GM11168 (cell line): ENCODE results near the gene CTSC.

Experiments
- in situ Hi-C: fragments of 300-500 bp; cut with MboI; formaldehyde crosslinking; loops from one replicate; pipeline ENCODE4 v1.12.0; 2022; ENCODE audit warnings: low sequenced_read_pairs; ENCODE audit not compliant: unreplicated experiment

The CTSC gene

GRCh38 chr11:88353835-88354496 lies 16.4 kb upstream of the CTSC start:
- in situ Hi-C loops, result no loop called here

DNA sequence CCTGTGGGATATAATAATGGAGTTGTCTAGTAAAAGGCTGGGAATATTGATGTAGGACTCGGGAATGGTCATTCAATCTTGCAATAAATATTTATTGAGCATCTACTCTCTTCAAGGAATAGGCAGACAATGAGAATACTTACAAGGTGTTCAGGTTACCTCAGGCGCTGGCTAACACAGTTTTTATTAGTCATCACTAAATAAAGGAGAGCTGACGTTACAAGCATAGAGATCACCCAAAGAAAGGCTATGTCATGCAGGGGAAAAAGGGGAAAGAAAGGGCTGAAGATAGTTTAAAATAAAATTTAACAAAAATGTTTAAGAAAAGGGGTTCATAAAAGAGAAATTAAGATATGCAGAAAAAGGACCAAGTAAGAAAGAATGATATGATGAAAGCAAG lies 15.8 kb upstream of the CTSC start:
- in situ Hi-C loops, result no loop called here

- in situ Hi-C loops, result no loop called here
Measured at GRCh38 chr11:88352139-88352538, 14.6 kb upstream of the CTSC start.

- in situ Hi-C loops, result no loop called here
Measured at GRCh38 chr11:88348870-88349269, 11.3 kb upstream of the CTSC start.

DNA sequence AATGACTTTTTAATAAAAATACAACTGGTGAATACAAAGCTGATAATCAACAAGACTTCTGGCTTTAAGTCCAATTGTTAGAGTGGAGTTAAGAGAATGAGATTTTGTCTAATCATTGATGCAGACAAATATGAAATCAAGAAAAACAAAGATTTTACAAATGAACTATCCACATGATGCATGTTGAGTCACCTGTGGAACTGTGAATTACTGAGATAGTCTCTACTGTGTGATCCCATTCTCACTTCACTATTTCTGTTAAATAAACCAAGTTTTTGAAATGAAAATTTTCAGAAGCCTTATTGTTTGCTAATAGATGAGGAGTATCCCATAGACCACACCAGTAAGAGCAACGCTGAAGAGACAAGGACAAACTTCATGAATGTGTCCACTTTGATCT lies 8.4 kb upstream of the CTSC start:
- in situ Hi-C loops, result no loop called here

GRCh38 chr11:88345408-88345807 lies 7.9 kb upstream of the CTSC start:
- in situ Hi-C loops, result no loop called here

DNA sequence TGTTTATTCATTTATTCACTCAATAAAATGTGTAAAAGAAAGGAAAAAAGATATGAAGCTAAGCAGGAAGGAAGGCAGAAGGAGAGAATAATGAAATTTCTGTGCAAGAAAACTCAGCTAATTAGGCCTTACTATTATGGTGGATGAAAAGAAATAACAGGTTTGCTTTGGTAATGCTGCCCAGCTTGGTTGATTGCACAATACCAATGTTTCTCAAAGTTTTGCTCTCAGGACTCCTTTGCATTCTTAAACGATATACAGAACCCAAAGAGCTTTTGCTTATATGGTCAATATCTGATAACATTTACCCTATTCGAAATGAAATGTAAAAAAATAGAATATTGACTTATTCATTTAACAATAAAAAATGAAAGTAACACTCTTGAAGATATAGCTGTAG lies 7.3 kb upstream of the CTSC start:
- in situ Hi-C loops, result no loop called here

DNA sequence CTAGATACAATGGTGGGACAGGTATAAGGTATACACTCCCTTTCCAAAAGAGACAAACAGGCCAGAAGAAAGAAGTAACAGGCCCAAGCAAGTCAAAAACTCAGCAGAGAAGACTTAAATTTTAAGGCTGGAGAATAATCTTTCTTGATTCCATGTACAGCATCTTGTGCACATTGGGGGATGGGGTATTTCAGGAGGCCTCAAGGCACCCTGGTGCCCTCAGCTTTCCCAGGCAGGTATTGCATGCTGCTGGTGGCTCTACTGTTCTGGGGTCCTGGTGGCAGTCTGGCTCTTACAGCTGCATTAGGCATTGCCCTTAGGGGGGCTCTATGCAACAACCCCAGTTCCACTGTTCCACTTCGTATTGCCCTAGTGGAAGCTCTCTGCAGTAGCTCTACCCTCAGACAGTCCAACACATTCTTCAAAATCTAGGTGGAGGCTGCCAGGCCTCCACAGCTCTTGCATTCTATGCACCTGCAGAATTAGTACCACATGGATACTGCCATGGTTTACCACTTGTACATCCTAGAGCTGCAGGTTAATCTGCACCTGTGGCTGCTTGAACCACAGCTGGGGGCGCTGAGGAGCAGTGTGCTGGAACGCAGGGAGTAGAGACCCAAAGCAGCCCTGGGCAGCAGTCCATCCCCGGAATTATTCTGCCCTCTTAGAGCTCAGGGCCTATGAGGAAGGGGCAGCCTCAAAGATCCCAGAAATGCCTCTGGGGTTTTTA lies 4.2 kb upstream of the CTSC start:
- in situ Hi-C loops, result no loop called here

DNA sequence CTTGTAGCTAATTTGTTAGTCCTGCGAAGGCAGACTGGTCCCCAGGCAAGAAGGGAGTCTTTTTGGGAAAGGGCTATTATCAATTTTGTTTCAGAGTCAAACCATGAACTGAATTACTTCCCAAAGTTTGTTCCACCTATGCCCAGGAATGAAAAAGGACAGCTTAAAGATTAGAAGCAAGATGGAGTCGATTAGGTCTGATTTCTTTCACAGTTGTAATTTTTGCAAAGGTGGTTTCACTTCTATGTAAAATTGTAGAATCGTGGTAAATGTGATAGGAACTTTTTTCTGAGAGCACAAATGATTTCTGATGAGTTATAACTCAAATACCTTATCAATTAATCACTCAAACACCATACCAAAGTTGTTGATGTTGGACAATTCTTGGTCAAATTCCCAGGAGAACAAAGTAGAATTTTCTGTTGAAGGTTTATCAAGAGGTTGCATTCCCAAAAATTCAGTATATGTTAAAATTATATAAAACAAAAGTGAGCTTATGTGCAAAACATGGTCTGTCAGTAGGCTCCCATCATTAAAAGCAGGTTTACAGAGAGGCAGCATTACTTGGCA lies 2.9 kb upstream of the CTSC start:
- in situ Hi-C loops, result no loop called here

DNA sequence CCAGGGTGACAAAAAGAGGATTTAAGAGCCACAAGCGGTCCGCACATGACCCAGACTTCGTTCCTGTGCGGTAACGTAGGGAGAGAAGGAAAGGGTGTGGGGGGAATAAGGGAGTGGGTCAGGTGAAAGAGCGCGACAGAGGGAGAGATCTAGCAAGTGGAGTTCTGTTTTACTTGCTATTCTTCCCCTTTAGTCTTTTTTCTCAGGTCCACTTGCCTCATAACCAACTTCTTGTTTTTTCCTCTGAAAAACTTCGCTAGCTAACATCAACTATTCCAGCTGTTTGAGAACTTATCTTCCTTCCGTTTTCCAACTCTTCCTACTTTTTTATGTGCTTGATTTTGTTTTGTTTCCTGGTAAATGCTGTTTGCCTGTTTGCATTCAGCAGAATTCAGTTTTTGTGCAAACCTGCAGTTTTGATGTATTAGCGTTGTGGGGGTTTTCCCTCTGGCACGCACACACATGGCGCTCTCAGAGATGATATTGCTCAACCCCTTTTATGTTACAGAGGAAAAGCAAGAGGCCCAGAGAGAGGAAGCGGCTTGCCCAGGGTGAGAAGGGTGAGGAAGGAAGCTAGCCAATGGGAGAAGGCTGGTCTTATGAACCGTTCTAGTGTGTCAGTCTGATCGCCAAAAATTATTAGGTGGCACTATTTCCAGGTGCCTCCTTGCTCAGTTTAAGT lies 592 bp upstream of the CTSC start:
- in situ Hi-C loops, result no loop called here

GRCh38 chr11:88335284-88335683 lies 2.3 kb downstream of the CTSC start:
- in situ Hi-C loops, result no loop called here

GRCh38 chr11:88333862-88334261 lies 3.7 kb downstream of the CTSC start:
- in situ Hi-C loops, result no loop called here

GRCh38 chr11:88332851-88333250 lies 4.7 kb downstream of the CTSC start:
- in situ Hi-C loops, result no loop called here

DNA sequence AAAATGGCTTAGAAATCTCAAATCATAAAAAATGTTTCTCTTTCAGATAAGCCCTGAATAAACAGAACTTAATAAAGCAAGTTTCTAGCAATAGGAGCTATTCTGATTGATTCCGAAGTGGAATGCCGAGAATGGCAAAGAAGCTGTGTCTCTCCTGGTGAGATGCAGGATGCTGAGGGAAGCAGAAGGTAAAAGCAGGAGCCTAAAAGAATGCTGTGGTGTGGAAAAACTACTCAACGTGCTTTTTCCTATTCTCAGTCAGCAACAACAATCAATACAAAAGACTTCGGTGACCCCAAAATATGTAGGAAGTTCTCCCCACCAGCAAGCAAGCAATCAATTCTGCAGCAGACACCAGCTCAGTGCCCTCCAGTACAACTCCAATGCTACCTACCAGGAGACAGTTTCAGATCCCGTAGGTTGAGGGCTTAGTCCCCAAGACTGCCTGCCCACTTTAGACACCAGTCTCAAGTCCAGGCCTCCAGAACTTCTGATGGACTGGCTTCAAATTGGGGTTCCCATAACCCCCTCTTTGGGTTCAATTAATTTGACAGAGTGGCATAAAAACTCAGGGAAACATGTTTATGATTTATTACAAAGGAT lies 6.6 kb downstream of the CTSC start:
- in situ Hi-C loops, result no loop called here

GRCh38 chr11:88329563-88330250 lies 7.8 kb downstream of the CTSC start:
- in situ Hi-C loops, result no loop called here

DNA sequence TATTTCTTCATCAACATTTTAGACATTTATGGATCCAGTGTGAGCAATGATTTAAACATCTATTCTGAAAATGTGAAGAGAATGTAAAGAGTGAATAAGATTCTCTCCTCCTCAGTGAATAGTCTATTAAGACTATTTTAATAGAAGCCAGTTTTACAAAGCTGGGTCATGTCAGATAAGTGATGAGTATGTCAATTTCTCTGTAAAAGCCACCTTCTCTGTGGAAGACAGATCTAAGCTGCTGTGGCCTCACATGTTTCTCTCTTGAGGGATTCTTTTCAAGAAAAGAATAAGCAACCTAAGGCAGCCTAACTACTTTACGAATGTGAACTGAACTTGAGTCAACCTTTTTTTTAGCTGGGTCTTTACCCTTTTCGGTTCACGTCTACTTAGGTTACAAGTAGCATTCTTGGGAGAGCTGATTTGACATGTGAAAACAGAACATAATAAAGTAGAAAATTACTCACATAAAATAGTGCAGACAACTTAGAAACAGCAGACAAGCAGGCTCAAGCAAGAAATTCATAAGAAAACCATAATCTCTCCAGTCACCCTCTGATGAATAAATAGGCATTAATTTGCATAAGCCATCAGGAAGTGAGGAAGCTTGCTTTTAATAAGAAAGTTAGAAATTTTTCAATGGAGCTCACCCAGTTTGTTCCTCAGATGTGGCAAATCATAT lies 9.9 kb downstream of the CTSC start:
- in situ Hi-C loops, result no loop called here

GRCh38 chr11:88327061-88327460 lies 10.5 kb downstream of the CTSC start:
- in situ Hi-C loops, result no loop called here

- in situ Hi-C loops, result no loop called here
Measured at GRCh38 chr11:88326099-88326498, 11.4 kb downstream of the CTSC start.

DNA sequence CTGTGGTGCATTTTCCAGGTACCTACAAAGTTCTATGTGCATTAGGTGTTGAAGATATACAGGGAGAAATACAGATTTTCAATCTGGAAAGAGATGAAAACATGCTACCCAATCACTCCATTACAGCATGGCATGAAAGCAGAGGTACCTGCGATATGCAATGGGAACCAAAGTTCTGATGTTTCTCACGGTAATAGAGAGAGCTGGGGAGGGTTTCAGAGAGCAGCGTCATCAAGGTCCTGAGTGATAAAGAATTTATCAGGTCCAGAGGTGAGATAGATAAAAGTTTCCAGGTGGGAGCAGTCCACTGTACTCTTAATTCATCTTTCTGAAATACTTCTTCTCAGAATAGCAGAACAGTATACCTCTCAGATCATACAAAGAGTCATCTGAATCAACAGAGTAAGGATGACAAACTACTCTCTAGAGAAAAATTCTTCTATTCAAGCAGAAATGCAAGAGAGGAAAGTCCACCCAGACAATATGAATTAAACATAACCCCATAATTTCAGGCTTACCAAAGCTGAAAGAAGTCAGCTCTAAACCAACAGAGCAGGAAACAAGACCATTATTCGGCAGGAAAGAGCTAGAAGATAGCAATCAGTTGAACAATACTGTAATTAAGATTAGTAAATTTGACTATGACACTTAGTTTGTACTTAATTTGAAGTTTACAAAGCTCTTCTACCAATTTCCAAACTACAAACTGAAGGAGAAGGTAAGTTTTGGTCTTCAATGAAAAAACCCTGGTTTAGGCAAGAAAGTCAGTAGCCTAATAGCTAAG lies 12.8 kb downstream of the CTSC start:
- in situ Hi-C loops, result no loop called here
